Cerebellar cortex (tissue), 1 donor: Measurements from ENCODE around the gene THSD4.
A peak's percentile ranks its signal among the peaks of the same experiment; 100 is the strongest.

ENCODE experiments used
- DNase-seq: peaks from one replicate; pipeline ENCODE4 v3.0.0-alpha.2; 2015; ENCODE audit warnings: low spot score

The THSD4 gene

GRCh38 chr15:71752128-71752527 is 636.9 kb downstream of the THSD4 start:
- DNase-seq, result no peak

- DNase-seq, result peak; percentile 22
Measured at GRCh38 chr15:71752604-71753289, 637.5 kb downstream of the THSD4 start.

- DNase-seq, result no peak
Measured at GRCh38 chr15:71753346-71753745, 638.1 kb downstream of the THSD4 start.

GRCh38 chr15:71754660-71755059 is 639.4 kb downstream of the THSD4 start:
- no peak for DNase-seq

- DNase-seq, result no peak
Measured at GRCh38 chr15:71755092-71755970, 640.1 kb downstream of the THSD4 start.

GRCh38 chr15:71756599-71757352 is 641.5 kb downstream of the THSD4 start:
- no peak for DNase-seq

GRCh38 chr15:71757741-71758530 is 642.7 kb downstream of the THSD4 start:
- DNase-seq, result no peak

GRCh38 chr15:71758711-71759110 is 643.4 kb downstream of the THSD4 start:
- DNase-seq, result no peak

GRCh38 chr15:71760852-71761251 is 645.6 kb downstream of the THSD4 start:
- no peak for DNase-seq

- DNase-seq, result no peak
Measured at GRCh38 chr15:71761649-71762048, 646.4 kb downstream of the THSD4 start.

- no peak for DNase-seq
Measured at GRCh38 chr15:71768184-71768583, 652.9 kb downstream of the THSD4 start.

- DNase-seq, result no peak
Measured at GRCh38 chr15:71773206-71773859, 658.1 kb downstream of the THSD4 start.

- no peak for DNase-seq
Measured at GRCh38 chr15:71775856-71776255, 660.6 kb downstream of the THSD4 start.

- no peak for DNase-seq
Measured at GRCh38 chr15:71776304-71776703, 661.0 kb downstream of the THSD4 start.

- peak; percentile 22 for DNase-seq
Measured at GRCh38 chr15:71777216-71777943, 662.1 kb downstream of the THSD4 start.

GRCh38 chr15:71779073-71779797 is 664.0 kb downstream of the THSD4 start:
- DNase-seq, result no peak

GRCh38 chr15:71780115-71780976 is 665.1 kb downstream of the THSD4 start:
- peak; percentile 64 for DNase-seq

- DNase-seq, result no peak
Measured at GRCh38 chr15:71781179-71781964, 666.1 kb downstream of the THSD4 start.
